Neural cell (in vitro differentiated cells): ENCODE measurements around the gene DNAI4.

ENCODE experiments used
- CTCF ChIP-seq: fragments of 450-650 bp; IDR thresholded peaks from 2 replicates; pipeline ENCODE4 v1.5.1; 2014; ENCODE audit warnings: antibody characterized with exemption, mild to moderate bottlenecking, moderate library complexity; ENCODE audit not compliant: poor library complexity, severe bottlenecking
- EZH2 ChIP-seq: fragments of 200-600, 300-800 bp; shearing (Covaris generic), sonication (generic); IDR thresholded peaks from 2 replicates; pipeline ENCODE4 v1.6.1; 2014; ENCODE audit warnings: antibody characterized with exemption, low read length, borderline replicate concordance, mild to moderate bottlenecking; ENCODE audit not compliant: insufficient read depth, poor library complexity, severe bottlenecking
- MXI1 ChIP-seq: fragments of 450-650 bp; conservative IDR thresholded peaks from 2 replicates; pipeline ENCODE4 v1.6.1; 2014; ENCODE audit warnings: antibody characterized with exemption, mild to moderate bottlenecking; ENCODE audit not compliant: poor library complexity, severe bottlenecking
- POLR2AphosphoS5 ChIP-seq: IDR thresholded peaks from 2 replicates; pipeline ENCODE4 v1.6.1; 2012
- SMC3 ChIP-seq: fragments of 450-650 bp; conservative IDR thresholded peaks from 2 replicates; pipeline ENCODE4 v1.6.1; 2014; ENCODE audit warnings: antibody characterized with exemption, mild to moderate bottlenecking, moderate library complexity; ENCODE audit not compliant: poor library complexity
- TAF1 ChIP-seq: IDR thresholded peaks from 2 replicates; pipeline ENCODE4 v1.6.1; 2012; ENCODE audit warnings: low read depth
- TF ChIP-seq, protein P1 (sequence below): IDR thresholded peaks from 2 replicates; pipeline ENCODE4 v1.6.1; 2012; ENCODE audit warnings: borderline replicate concordance

GRCh38 chr1:66791621-66792610 is 132.7 kb downstream of the DNAI4 start:
- TF ChIP-seq POLR2AphosphoS5 = no peak
- no peak for TF ChIP-seq CTCF
- TF ChIP-seq EZH2 = no peak
- no peak for TF ChIP-seq TAF1
- TF ChIP-seq, protein P1, sequence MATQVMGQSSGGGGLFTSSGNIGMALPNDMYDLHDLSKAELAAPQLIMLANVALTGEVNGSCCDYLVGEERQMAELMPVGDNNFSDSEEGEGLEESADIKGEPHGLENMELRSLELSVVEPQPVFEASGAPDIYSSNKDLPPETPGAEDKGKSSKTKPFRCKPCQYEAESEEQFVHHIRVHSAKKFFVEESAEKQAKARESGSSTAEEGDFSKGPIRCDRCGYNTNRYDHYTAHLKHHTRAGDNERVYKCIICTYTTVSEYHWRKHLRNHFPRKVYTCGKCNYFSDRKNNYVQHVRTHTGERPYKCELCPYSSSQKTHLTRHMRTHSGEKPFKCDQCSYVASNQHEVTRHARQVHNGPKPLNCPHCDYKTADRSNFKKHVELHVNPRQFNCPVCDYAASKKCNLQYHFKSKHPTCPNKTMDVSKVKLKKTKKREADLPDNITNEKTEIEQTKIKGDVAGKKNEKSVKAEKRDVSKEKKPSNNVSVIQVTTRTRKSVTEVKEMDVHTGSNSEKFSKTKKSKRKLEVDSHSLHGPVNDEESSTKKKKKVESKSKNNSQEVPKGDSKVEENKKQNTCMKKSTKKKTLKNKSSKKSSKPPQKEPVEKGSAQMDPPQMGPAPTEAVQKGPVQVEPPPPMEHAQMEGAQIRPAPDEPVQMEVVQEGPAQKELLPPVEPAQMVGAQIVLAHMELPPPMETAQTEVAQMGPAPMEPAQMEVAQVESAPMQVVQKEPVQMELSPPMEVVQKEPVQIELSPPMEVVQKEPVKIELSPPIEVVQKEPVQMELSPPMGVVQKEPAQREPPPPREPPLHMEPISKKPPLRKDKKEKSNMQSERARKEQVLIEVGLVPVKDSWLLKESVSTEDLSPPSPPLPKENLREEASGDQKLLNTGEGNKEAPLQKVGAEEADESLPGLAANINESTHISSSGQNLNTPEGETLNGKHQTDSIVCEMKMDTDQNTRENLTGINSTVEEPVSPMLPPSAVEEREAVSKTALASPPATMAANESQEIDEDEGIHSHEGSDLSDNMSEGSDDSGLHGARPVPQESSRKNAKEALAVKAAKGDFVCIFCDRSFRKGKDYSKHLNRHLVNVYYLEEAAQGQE = no peak
- no peak for TF ChIP-seq MXI1
- no peak for TF ChIP-seq SMC3
